Neural cell (in vitro differentiated cells): Measurements from ENCODE around the gene CA11.

Experiments used
- CTCF ChIP-seq: fragments of 450-650 bp; IDR thresholded peaks from 2 replicates; pipeline ENCODE4 v1.5.1; 2014; ENCODE audit warnings: antibody characterized with exemption, mild to moderate bottlenecking, moderate library complexity; ENCODE audit not compliant: poor library complexity, severe bottlenecking
- EP300 ChIP-seq: fragments of 450-650 bp; conservative IDR thresholded peaks from 2 replicates; pipeline ENCODE4 v1.6.1; 2014; ENCODE audit warnings: antibody characterized with exemption, mild to moderate bottlenecking, moderate library complexity; ENCODE audit not compliant: poor library complexity, severe bottlenecking
- EZH2 ChIP-seq: fragments of 200-600, 300-800 bp; shearing (Covaris generic), sonication (generic); IDR thresholded peaks from 2 replicates; pipeline ENCODE4 v1.6.1; 2014; ENCODE audit warnings: antibody characterized with exemption, low read length, borderline replicate concordance, mild to moderate bottlenecking; ENCODE audit not compliant: insufficient read depth, poor library complexity, severe bottlenecking
- MXI1 ChIP-seq: fragments of 450-650 bp; conservative IDR thresholded peaks from 2 replicates; pipeline ENCODE4 v1.6.1; 2014; ENCODE audit warnings: antibody characterized with exemption, mild to moderate bottlenecking; ENCODE audit not compliant: poor library complexity, severe bottlenecking
- POLR2AphosphoS5 ChIP-seq: IDR thresholded peaks from 2 replicates; pipeline ENCODE4 v1.6.1; 2012
- RAD21 ChIP-seq: fragments of 450-650 bp; conservative IDR thresholded peaks from 2 replicates; pipeline ENCODE4 v1.6.1; 2014; ENCODE audit warnings: antibody characterized with exemption, mild to moderate bottlenecking, moderate library complexity
- SMC3 ChIP-seq: fragments of 450-650 bp; conservative IDR thresholded peaks from 2 replicates; pipeline ENCODE4 v1.6.1; 2014; ENCODE audit warnings: antibody characterized with exemption, mild to moderate bottlenecking, moderate library complexity; ENCODE audit not compliant: poor library complexity
- TAF1 ChIP-seq: IDR thresholded peaks from 2 replicates; pipeline ENCODE4 v1.6.1; 2012; ENCODE audit warnings: low read depth
- TF ChIP-seq, protein P1 (sequence below): IDR thresholded peaks from 2 replicates; pipeline ENCODE4 v1.6.1; 2012; ENCODE audit warnings: borderline replicate concordance

DNA sequence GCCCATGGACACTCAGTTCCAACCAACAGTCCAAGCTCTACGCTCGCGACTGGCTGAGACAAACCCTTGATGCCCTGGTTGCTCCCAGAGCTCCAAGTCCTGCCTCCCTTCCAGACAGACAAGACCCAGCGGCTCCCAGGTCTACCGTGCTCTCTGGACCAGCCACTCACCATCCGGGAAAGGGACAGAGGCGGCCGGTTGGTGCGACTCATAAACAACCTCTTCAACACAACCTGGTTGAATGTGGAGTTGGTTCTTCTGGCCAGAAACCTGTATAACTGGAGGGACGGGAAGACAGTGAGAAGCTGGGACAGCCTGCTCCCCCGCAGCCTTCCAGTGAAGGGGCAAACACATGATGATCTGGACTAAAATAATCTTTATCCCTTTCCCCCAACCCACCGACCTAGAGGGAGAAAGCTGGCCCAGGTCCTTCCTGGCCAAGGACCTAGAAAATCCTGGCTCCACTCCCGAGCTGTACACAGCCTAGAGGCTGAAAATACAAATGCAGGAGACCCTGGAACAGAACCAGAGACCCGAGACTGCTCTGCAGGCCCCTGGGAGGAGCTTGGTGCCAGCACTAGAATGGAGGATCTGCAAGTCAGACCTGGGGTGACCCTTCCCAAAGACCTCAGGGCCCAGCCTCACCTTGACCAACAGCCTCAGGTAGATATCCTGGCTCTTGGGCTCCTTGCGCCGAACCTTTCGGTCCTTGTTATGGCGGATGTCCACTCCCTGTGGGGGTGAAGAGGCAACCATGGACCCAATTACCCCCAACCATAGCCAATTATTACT, 28.6 kb downstream of the CA11 start:
- TF ChIP-seq TAF1 (no peak), CTCF (no peak), RAD21 (no peak), POLR2AphosphoS5 (no peak), EP300 (no peak), EZH2 (no peak), MXI1 (no peak), SMC3 (no peak)
- TF ChIP-seq, protein P1, sequence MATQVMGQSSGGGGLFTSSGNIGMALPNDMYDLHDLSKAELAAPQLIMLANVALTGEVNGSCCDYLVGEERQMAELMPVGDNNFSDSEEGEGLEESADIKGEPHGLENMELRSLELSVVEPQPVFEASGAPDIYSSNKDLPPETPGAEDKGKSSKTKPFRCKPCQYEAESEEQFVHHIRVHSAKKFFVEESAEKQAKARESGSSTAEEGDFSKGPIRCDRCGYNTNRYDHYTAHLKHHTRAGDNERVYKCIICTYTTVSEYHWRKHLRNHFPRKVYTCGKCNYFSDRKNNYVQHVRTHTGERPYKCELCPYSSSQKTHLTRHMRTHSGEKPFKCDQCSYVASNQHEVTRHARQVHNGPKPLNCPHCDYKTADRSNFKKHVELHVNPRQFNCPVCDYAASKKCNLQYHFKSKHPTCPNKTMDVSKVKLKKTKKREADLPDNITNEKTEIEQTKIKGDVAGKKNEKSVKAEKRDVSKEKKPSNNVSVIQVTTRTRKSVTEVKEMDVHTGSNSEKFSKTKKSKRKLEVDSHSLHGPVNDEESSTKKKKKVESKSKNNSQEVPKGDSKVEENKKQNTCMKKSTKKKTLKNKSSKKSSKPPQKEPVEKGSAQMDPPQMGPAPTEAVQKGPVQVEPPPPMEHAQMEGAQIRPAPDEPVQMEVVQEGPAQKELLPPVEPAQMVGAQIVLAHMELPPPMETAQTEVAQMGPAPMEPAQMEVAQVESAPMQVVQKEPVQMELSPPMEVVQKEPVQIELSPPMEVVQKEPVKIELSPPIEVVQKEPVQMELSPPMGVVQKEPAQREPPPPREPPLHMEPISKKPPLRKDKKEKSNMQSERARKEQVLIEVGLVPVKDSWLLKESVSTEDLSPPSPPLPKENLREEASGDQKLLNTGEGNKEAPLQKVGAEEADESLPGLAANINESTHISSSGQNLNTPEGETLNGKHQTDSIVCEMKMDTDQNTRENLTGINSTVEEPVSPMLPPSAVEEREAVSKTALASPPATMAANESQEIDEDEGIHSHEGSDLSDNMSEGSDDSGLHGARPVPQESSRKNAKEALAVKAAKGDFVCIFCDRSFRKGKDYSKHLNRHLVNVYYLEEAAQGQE = no peak
